EL (cell line): Measurements from ENCODE around the gene EIF3B.

ENCODE experiments used
- DNase-seq: peaks from one replicate; pipeline ENCODE4 v3.0.0-alpha.2; 2016

Gene EIF3B

GRCh38 chr7:2379161-2379560 is 24.5 kb downstream of the EIF3B start:
- DNase-seq: no peak

- DNase-seq: no peak
These were observed 25.3 kb downstream of the EIF3B start for GRCh38 chr7:2379821-2380450.

GRCh38 chr7:2380461-2380860 is 25.8 kb downstream of the EIF3B start:
- DNase-seq: no peak

GRCh38 chr7:2381227-2381626 is 26.6 kb downstream of the EIF3B start:
- DNase-seq: no peak

GRCh38 chr7:2381881-2382509 is 27.4 kb downstream of the EIF3B start:
- no peak for DNase-seq

- DNase-seq: no peak
These were observed 29.1 kb downstream of the EIF3B start for GRCh38 chr7:2383543-2384274.

- no peak for DNase-seq
These were observed 30.0 kb downstream of the EIF3B start for GRCh38 chr7:2384354-2385243.

- peak; percentile 25 for DNase-seq
These were observed 31.5 kb downstream of the EIF3B start for GRCh38 chr7:2386122-2386521.

- no peak for DNase-seq
These were observed 32.5 kb downstream of the EIF3B start for GRCh38 chr7:2386964-2387669.

- no peak for DNase-seq
These were observed 33.4 kb downstream of the EIF3B start for GRCh38 chr7:2387897-2388636.

GRCh38 chr7:2388637-2388954 is 34.0 kb downstream of the EIF3B start:
- no peak for DNase-seq

GRCh38 chr7:2390020-2390816 is 35.6 kb downstream of the EIF3B start:
- DNase-seq: peak; percentile 21

- DNase-seq: no peak
These were observed 39.1 kb downstream of the EIF3B start for GRCh38 chr7:2393706-2394105.

GRCh38 chr7:2394566-2395082 is 40.0 kb downstream of the EIF3B start:
- DNase-seq: no peak

GRCh38 chr7:2398506-2398905 is 43.9 kb downstream of the EIF3B start:
- DNase-seq: no peak

- DNase-seq: peak; percentile 94
These were observed 45.4 kb downstream of the EIF3B start for GRCh38 chr7:2399848-2400587.

GRCh38 chr7:2402687-2403013 is 48.0 kb downstream of the EIF3B start:
- no peak for DNase-seq

- peak; percentile 92 for DNase-seq
These were observed 48.5 kb downstream of the EIF3B start, which contains the start of gene CHST12 for GRCh38 chr7:2403014-2403717. Gene CHST12 (plus strand): TSS chr7:2403611. CDS start chr7:2432640, 29,029 bp downstream.
